Measurements from ENCODE around the gene ATP9A.
"Not testable (repeated sequence)": the region's sequence is repeated elsewhere in the genome, so short reads cannot be mapped to it uniquely, and the experiment has no call there.

Gene ATP9A

GRCh38 chr20:51723026-51723425, 45.2 kb downstream of the ATP9A start:
- not testable (repeated sequence) for H3K4me1 ChIP-seq (ENCODE audit: control insufficient read depth, insufficient read depth, low read length, poor library complexity, severe bottlenecking); H3K27ac ChIP-seq (ENCODE audit: low read depth, low read length, severe bottlenecking); H3K36me3 ChIP-seq (ENCODE audit: control insufficient read depth, insufficient read depth, low read length); H3K9me3 ChIP-seq (ENCODE audit: control insufficient read depth, low read length); H3K4me3 ChIP-seq (ENCODE audit: extremely low read depth, insufficient read depth, low read length, poor library complexity, severe bottlenecking)
- no CpG with 5 or more reads among the region's 2 CpGs for WGBS, 2 experiments (ENCODE audit: insufficient coverage in 2 of 2)

- WGBS, 2 experiments (ENCODE audit: insufficient coverage in 2 of 2) = 100% methylated on average over 1 to 2 of the region's 4 CpGs
Observed at GRCh38 chr20:51722246-51722645, 45.9 kb downstream of the ATP9A start.

GRCh38 chr20:51720854-51721253, 47.3 kb downstream of the ATP9A start:
- WGBS, 2 experiments (ENCODE audit: insufficient coverage in 2 of 2) = 90 to 91% methylated on average over 6 to 7 of the region's 8 CpGs

More at GRCh38 chr20:51722246-51722645, 45.9 kb downstream of the ATP9A start:
- H3K4me3 ChIP-seq (ENCODE audit: extremely low read depth, insufficient read depth, low read length, poor library complexity, severe bottlenecking); H3K4me1 ChIP-seq (ENCODE audit: control insufficient read depth, insufficient read depth, low read length, poor library complexity, severe bottlenecking); H3K36me3 ChIP-seq (ENCODE audit: control insufficient read depth, insufficient read depth, low read length); H3K9me3 ChIP-seq (ENCODE audit: control insufficient read depth, low read length); H3K27ac ChIP-seq (ENCODE audit: low read depth, low read length, severe bottlenecking): not testable (repeated sequence)

GRCh38 chr20:51720384-51720783, 47.8 kb downstream of the ATP9A start:
- H3K4me3 ChIP-seq (ENCODE audit: extremely low read depth, insufficient read depth, low read length, poor library complexity, severe bottlenecking) = no peak overlapping the region
- no peak overlapping the region for H3K27ac ChIP-seq (ENCODE audit: low read depth, low read length, severe bottlenecking)
- no peaks in the 10 kb centered on the region for H3K9me3 ChIP-seq (ENCODE audit: control insufficient read depth, low read length)
- H3K36me3 ChIP-seq (ENCODE audit: control insufficient read depth, insufficient read depth, low read length) = no peaks in the 10 kb centered on the region
- 96 to 98% methylated on average over 9 of the region's 9 CpGs for WGBS, 2 experiments (ENCODE audit: insufficient coverage in 2 of 2)
- no peaks in the 10 kb centered on the region for H3K4me1 ChIP-seq (ENCODE audit: control insufficient read depth, insufficient read depth, low read length, poor library complexity, severe bottlenecking)

More at GRCh38 chr20:51720854-51721253, 47.3 kb downstream of the ATP9A start:
- H3K36me3 ChIP-seq (ENCODE audit: control insufficient read depth, insufficient read depth, low read length) = no peaks in the 10 kb centered on the region
- H3K4me3 ChIP-seq (ENCODE audit: extremely low read depth, insufficient read depth, low read length, poor library complexity, severe bottlenecking) = no peak overlapping the region
- H3K27ac ChIP-seq (ENCODE audit: low read depth, low read length, severe bottlenecking) = no peak overlapping the region
- no peaks in the 10 kb centered on the region for H3K9me3 ChIP-seq (ENCODE audit: control insufficient read depth, low read length)
- no peaks in the 10 kb centered on the region for H3K4me1 ChIP-seq (ENCODE audit: control insufficient read depth, insufficient read depth, low read length, poor library complexity, severe bottlenecking)

- WGBS, 2 experiments (ENCODE audit: insufficient coverage in 2 of 2) = no CpG with 5 or more reads among the region's 1 CpG
- Histone ChIP-seq H3K9me3 (ENCODE audit: control insufficient read depth, low read length) (no peaks in the 10 kb centered on the region), H3K36me3 (ENCODE audit: control insufficient read depth, insufficient read depth, low read length) (no peaks in the 10 kb centered on the region), H3K4me1 (ENCODE audit: control insufficient read depth, insufficient read depth, low read length, poor library complexity, severe bottlenecking) (no peaks in the 10 kb centered on the region), H3K4me3 (ENCODE audit: extremely low read depth, insufficient read depth, low read length, poor library complexity, severe bottlenecking) (no peak overlapping the region), H3K27ac (ENCODE audit: low read depth, low read length, severe bottlenecking) (no peak overlapping the region)
Observed at GRCh38 chr20:51715856-51716185, 52.4 kb downstream of the ATP9A start.

- WGBS, 2 experiments (ENCODE audit: insufficient coverage in 2 of 2) = 80 to 84% methylated on average over 6 to 8 of the region's 10 CpGs
- Histone ChIP-seq H3K36me3 (ENCODE audit: control insufficient read depth, insufficient read depth, low read length) (no peaks in the 10 kb centered on the region), H3K4me1 (ENCODE audit: control insufficient read depth, insufficient read depth, low read length, poor library complexity, severe bottlenecking) (peaks cover 3% of the 10 kb centered on the region), H3K4me3 (ENCODE audit: extremely low read depth, insufficient read depth, low read length, poor library complexity, severe bottlenecking) (no peak overlapping the region), H3K27ac (ENCODE audit: low read depth, low read length, severe bottlenecking) (no peak overlapping the region), H3K9me3 (ENCODE audit: control insufficient read depth, low read length) (no peaks in the 10 kb centered on the region)
Observed at GRCh38 chr20:51715163-51715855, 52.9 kb downstream of the ATP9A start.

- H3K4me1 ChIP-seq (ENCODE audit: control insufficient read depth, insufficient read depth, low read length, poor library complexity, severe bottlenecking) = peaks cover 4% of the 10 kb centered on the region
- WGBS, 2 experiments (ENCODE audit: insufficient coverage in 2 of 2) = 83 to 100% methylated on average over 3 to 4 of the region's 4 CpGs
- no peak overlapping the region for H3K4me3 ChIP-seq (ENCODE audit: extremely low read depth, insufficient read depth, low read length, poor library complexity, severe bottlenecking)
- H3K27ac ChIP-seq (ENCODE audit: low read depth, low read length, severe bottlenecking) = no peak overlapping the region
- no peaks in the 10 kb centered on the region for H3K36me3 ChIP-seq (ENCODE audit: control insufficient read depth, insufficient read depth, low read length)
- H3K9me3 ChIP-seq (ENCODE audit: control insufficient read depth, low read length) = no peaks in the 10 kb centered on the region
Observed at GRCh38 chr20:51713213-51713598, 55.0 kb downstream of the ATP9A start.

- Histone ChIP-seq H3K36me3 (ENCODE audit: control insufficient read depth, insufficient read depth, low read length) (no peaks in the 10 kb centered on the region), H3K27ac (ENCODE audit: low read depth, low read length, severe bottlenecking) (peak overlapping the region; percentile 6), H3K9me3 (ENCODE audit: control insufficient read depth, low read length) (no peaks in the 10 kb centered on the region), H3K4me1 (ENCODE audit: control insufficient read depth, insufficient read depth, low read length, poor library complexity, severe bottlenecking) (peaks cover 4% of the 10 kb centered on the region), H3K4me3 (ENCODE audit: extremely low read depth, insufficient read depth, low read length, poor library complexity, severe bottlenecking) (no peak overlapping the region)
- 70 to 76% methylated on average over 21 to 23 of the region's 24 CpGs for WGBS, 2 experiments (ENCODE audit: insufficient coverage in 2 of 2)
Observed at GRCh38 chr20:51712501-51713212, 55.5 kb downstream of the ATP9A start.

GRCh38 chr20:51711426-51711825, 56.8 kb downstream of the ATP9A start:
- Histone ChIP-seq H3K36me3 (ENCODE audit: control insufficient read depth, insufficient read depth, low read length) (no peaks in the 10 kb centered on the region), H3K4me1 (ENCODE audit: control insufficient read depth, insufficient read depth, low read length, poor library complexity, severe bottlenecking) (peaks cover 4% of the 10 kb centered on the region), H3K9me3 (ENCODE audit: control insufficient read depth, low read length) (no peaks in the 10 kb centered on the region), H3K27ac (ENCODE audit: low read depth, low read length, severe bottlenecking) (no peak overlapping the region), H3K4me3 (ENCODE audit: extremely low read depth, insufficient read depth, low read length, poor library complexity, severe bottlenecking) (no peak overlapping the region)
- 71 to 86% methylated on average over 1 of the region's 2 CpGs for WGBS, 2 experiments (ENCODE audit: insufficient coverage in 2 of 2)

GRCh38 chr20:51710361-51710894, 57.8 kb downstream of the ATP9A start:
- Histone ChIP-seq H3K4me3 (ENCODE audit: extremely low read depth, insufficient read depth, low read length, poor library complexity, severe bottlenecking) (no peak overlapping the region), H3K4me1 (ENCODE audit: control insufficient read depth, insufficient read depth, low read length, poor library complexity, severe bottlenecking) (peaks cover 4% of the 10 kb centered on the region), H3K9me3 (ENCODE audit: control insufficient read depth, low read length) (no peaks in the 10 kb centered on the region), H3K27ac (ENCODE audit: low read depth, low read length, severe bottlenecking) (no peak overlapping the region), H3K36me3 (ENCODE audit: control insufficient read depth, insufficient read depth, low read length) (no peaks in the 10 kb centered on the region)
- WGBS, 2 experiments (ENCODE audit: insufficient coverage in 2 of 2) = 27 to 39% methylated on average over 8 to 9 of the region's 10 CpGs

GRCh38 chr20:51705400-51705799, 62.8 kb downstream of the ATP9A start:
- H3K27ac ChIP-seq (ENCODE audit: low read depth, low read length, severe bottlenecking) = no peak overlapping the region
- WGBS, 2 experiments (ENCODE audit: insufficient coverage in 2 of 2) = 71 to 77% methylated on average over 3 of the region's 4 CpGs
- peaks cover 8% of the 10 kb centered on the region for H3K4me1 ChIP-seq (ENCODE audit: control insufficient read depth, insufficient read depth, low read length, poor library complexity, severe bottlenecking)
- H3K4me3 ChIP-seq (ENCODE audit: extremely low read depth, insufficient read depth, low read length, poor library complexity, severe bottlenecking) = no peak overlapping the region
- H3K36me3 ChIP-seq (ENCODE audit: control insufficient read depth, insufficient read depth, low read length) = no peaks in the 10 kb centered on the region
- H3K9me3 ChIP-seq (ENCODE audit: control insufficient read depth, low read length) = no peaks in the 10 kb centered on the region
